Glutamatergic neuron (in vitro differentiated cells): Measurements from ENCODE around the gene PTPRG. TPM values are rescaled to one million over a fixed set of nuclear protein-coding genes. Genes with fewer than 3 reads are reported as not detected.
"Not testable (repeated sequence)": the region's sequence is repeated elsewhere in the genome, so short reads cannot be mapped to it uniquely, and the experiment has no call there.

Experiments
- DNase-seq: peaks from one replicate; pipeline ENCODE4 v3.0.0; 2022
- H3K27ac Mint-ChIP-seq: one replicate; pipeline ENCODE4 v1.8.0; 2020; ENCODE audit warnings: mild to moderate bottlenecking, mixed read lengths, inconsistent platforms; ENCODE audit not compliant: unreplicated experiment
- H3K27me3 Mint-ChIP-seq: one replicate; pipeline ENCODE4 v1.8.0; 2020; ENCODE audit warnings: mild to moderate bottlenecking, moderate library complexity, mixed read lengths, inconsistent platforms; ENCODE audit not compliant: unreplicated experiment
- H3K36me3 Mint-ChIP-seq: one replicate; pipeline ENCODE4 v1.8.0; 2020; ENCODE audit warnings: mild to moderate bottlenecking, mixed read lengths, inconsistent platforms; ENCODE audit not compliant: unreplicated experiment
- H3K4me1 Mint-ChIP-seq: one replicate; pipeline ENCODE4 v1.8.0; 2020; ENCODE audit warnings: mild to moderate bottlenecking, low read depth, mixed read lengths, inconsistent platforms; ENCODE audit not compliant: unreplicated experiment
- H3K4me3 Mint-ChIP-seq: one replicate; pipeline ENCODE4 v1.8.0; 2020; ENCODE audit warnings: mild to moderate bottlenecking, mixed read lengths, inconsistent platforms; ENCODE audit not compliant: unreplicated experiment
- H3K9me3 Mint-ChIP-seq: one replicate; pipeline ENCODE4 v1.8.0; 2020; ENCODE audit warnings: mild to moderate bottlenecking, moderate library complexity, mixed read lengths, inconsistent platforms; ENCODE audit not compliant: unreplicated experiment
- CTCF ChIP-seq: fragments of 200-600 bp; sonication (generic); IDR thresholded peaks from one replicate; pipeline ENCODE4 v1.5.0; 2021; ENCODE audit not compliant: partially characterized antibody, unreplicated experiment
- total RNA-seq: library from RNA; stranded (reverse); fragmentation: NEBNext Ultra II Directional; extraction: Animal tissue kit (Norgen Biotek cat#: 25700); gene quantifications from one replicate; pipeline ENCODE4 v1.2.1, GENCODE V29; 2021; ENCODE audit not compliant: unreplicated experiment

Gene PTPRG
- total RNA-seq, 1 donor from 2014 or later = 52.1 TPM

DNA sequence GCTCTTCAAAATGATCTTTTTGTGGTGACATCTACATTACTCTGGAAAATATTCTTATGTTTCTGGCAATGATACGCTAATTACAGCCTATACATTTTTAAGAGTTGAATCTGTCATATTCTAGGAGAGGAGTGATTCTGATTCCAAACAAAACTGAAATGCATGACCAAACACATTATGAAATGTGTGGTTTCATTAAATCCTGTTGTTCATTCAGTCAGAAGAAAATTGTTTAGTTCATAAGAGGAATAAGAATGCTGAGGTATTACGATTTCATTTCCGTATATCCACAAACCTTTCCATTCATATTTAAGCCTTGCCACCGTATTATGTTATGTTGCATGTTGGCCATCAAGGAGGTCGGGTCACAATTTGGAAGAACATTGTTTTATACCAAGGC is 466.9 kb downstream of the PTPRG start:
- Mint-ChIP-seq H3K9me3 (no peaks in the 10 kb centered on the region), H3K27ac (no peak overlapping the region), H3K27me3 (no peaks in the 10 kb centered on the region), H3K4me1 (peaks cover 4% of the 10 kb centered on the region), H3K4me3 (no peak overlapping the region), H3K36me3 (no peaks in the 10 kb centered on the region)
- TF ChIP-seq CTCF = no peak
- DNase-seq = no peak

DNA sequence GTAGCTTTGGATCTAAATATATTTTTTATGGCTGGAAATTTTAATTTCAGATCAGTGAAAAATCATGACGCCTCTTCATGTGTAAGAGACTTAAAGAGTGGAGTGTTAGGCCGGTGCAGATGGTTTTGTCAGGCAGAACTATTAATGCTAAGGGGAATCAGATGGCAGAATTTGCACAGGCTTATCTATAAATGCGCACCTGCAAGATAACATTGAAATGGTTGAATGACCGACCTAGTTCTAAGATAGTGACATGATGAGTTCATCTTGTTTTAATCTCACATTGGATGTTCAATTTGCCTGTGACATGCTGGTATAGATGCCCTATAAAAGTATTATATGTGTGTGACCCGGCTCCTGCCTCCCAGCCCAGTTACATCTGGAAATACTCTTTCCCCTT is 471.4 kb downstream of the PTPRG start:
- no peak for TF ChIP-seq CTCF
- DNase-seq = no peak
- Mint-ChIP-seq H3K27me3 (peaks cover 4% of the 10 kb centered on the region), H3K4me1 (peaks cover 5% of the 10 kb centered on the region), H3K9me3 (peaks cover 2% of the 10 kb centered on the region), H3K36me3 (no peaks in the 10 kb centered on the region), H3K4me3 (no peak overlapping the region), H3K27ac (no peak overlapping the region)

GRCh38 chr3:62035402-62036057 is 474.2 kb downstream of the PTPRG start:
- TF ChIP-seq CTCF = no peak
- DNase-seq = no peak
- Mint-ChIP-seq H3K4me1 (peaks cover 5% of the 10 kb centered on the region), H3K9me3 (peaks cover 2% of the 10 kb centered on the region), H3K27ac (no peak overlapping the region), H3K4me3 (no peak overlapping the region), H3K36me3 (no peaks in the 10 kb centered on the region), H3K27me3 (peaks cover 4% of the 10 kb centered on the region)

DNA sequence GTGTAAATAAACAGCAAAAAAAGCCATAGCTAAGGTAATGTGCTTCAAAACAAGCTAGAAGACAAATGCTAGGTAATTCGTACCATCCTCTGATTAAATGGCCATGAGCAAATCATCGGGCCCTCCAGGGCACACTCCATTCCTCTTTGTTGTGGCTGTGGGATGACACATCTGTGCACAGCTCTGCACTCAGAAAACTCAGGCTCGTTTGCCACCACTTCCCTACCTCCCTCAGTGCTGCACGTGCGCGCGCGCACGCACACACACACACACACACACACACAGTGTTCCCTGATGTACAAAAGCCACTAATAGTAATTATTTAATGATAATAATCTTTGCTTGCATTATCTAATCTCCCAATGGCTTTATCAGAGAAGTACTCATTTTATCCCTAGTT is 475.4 kb downstream of the PTPRG start:
- no peak for DNase-seq
- H3K4me1 Mint-ChIP-seq = peaks cover 5% of the 10 kb centered on the region
- H3K4me3 Mint-ChIP-seq = no peak overlapping the region
- H3K27me3 Mint-ChIP-seq = peaks cover 4% of the 10 kb centered on the region
- no peak overlapping the region for H3K27ac Mint-ChIP-seq
- H3K36me3 Mint-ChIP-seq = no peaks in the 10 kb centered on the region
- TF ChIP-seq CTCF = no peak
- peaks cover 2% of the 10 kb centered on the region for H3K9me3 Mint-ChIP-seq

DNA sequence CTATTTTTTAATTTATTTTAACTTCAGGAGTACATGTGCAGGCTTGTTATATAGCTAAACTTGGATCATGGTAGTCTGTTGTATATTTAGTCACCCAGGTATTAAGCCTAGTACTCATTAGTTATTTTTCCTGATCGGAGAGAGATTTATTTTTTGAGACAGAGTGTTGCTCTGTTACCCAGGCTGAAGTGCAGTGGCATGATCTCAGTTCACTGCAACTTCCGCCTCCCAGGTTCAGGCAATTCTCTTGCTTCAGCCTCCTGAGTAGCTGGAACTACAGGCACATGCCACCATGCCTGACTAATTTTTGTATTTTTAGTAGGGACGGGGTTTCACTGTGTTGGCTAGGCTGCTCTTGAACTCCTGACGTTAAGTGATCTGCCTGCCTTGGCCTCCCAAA is 477.4 kb downstream of the PTPRG start:
- H3K27ac Mint-ChIP-seq, H3K4me1 Mint-ChIP-seq, H3K27me3 Mint-ChIP-seq, DNase-seq, H3K36me3 Mint-ChIP-seq, H3K9me3 Mint-ChIP-seq, H3K4me3 Mint-ChIP-seq: not testable (repeated sequence)
